Endothelial cell (in vitro differentiated cells): ENCODE results near the gene CHID1. TPM values are rescaled to one million over a fixed set of nuclear protein-coding genes. Genes with fewer than 3 reads are reported as not detected.

Experiments
- DNase-seq: peaks from one replicate; pipeline ENCODE4 v3.0.0; 2021; ENCODE audit warnings: low spot score
- H3K27ac Mint-ChIP-seq: one replicate; pipeline ENCODE4 v1.8.0; 2021; ENCODE audit warnings: mixed read lengths, inconsistent platforms; ENCODE audit not compliant: unreplicated experiment
- H3K27me3 Mint-ChIP-seq: one replicate; pipeline ENCODE4 v1.8.0; 2021; ENCODE audit warnings: mild to moderate bottlenecking, moderate library complexity, mixed read lengths, inconsistent platforms; ENCODE audit not compliant: unreplicated experiment
- H3K36me3 Mint-ChIP-seq: one replicate; pipeline ENCODE4 v1.8.0; 2021; ENCODE audit warnings: mild to moderate bottlenecking, low read depth, mixed read lengths, inconsistent platforms; ENCODE audit not compliant: unreplicated experiment
- H3K4me1 Mint-ChIP-seq: one replicate; pipeline ENCODE4 v1.8.0; 2021; ENCODE audit warnings: mild to moderate bottlenecking, mixed read lengths, inconsistent platforms; ENCODE audit not compliant: unreplicated experiment
- H3K4me3 Mint-ChIP-seq: one replicate; pipeline ENCODE4 v1.8.0; 2021; ENCODE audit warnings: mild to moderate bottlenecking, mixed read lengths, inconsistent platforms; ENCODE audit not compliant: unreplicated experiment
- H3K9me3 Mint-ChIP-seq: one replicate; pipeline ENCODE4 v1.8.0; 2021; ENCODE audit warnings: mixed read lengths, inconsistent platforms; ENCODE audit not compliant: unreplicated experiment
- total RNA-seq: library from RNA; stranded (reverse); fragmentation: NEBNext Ultra II Directional; extraction: Animal tissue kit (Norgen Biotek cat#: 25700); gene quantifications from one replicate; pipeline ENCODE4 v1.2.1, GENCODE V29; 2021; ENCODE audit not compliant: unreplicated experiment
- TF ChIP-seq, protein P1 (sequence below): fragments of 200-600 bp; sonication (generic); IDR thresholded peaks from one replicate; pipeline ENCODE4 v1.5.0; 2021; ENCODE audit warnings: antibody characterized with exemption; ENCODE audit not compliant: unreplicated experiment

The CHID1 gene
- total RNA-seq, 1 donor from 2014 or later: 69.3 TPM

DNA sequence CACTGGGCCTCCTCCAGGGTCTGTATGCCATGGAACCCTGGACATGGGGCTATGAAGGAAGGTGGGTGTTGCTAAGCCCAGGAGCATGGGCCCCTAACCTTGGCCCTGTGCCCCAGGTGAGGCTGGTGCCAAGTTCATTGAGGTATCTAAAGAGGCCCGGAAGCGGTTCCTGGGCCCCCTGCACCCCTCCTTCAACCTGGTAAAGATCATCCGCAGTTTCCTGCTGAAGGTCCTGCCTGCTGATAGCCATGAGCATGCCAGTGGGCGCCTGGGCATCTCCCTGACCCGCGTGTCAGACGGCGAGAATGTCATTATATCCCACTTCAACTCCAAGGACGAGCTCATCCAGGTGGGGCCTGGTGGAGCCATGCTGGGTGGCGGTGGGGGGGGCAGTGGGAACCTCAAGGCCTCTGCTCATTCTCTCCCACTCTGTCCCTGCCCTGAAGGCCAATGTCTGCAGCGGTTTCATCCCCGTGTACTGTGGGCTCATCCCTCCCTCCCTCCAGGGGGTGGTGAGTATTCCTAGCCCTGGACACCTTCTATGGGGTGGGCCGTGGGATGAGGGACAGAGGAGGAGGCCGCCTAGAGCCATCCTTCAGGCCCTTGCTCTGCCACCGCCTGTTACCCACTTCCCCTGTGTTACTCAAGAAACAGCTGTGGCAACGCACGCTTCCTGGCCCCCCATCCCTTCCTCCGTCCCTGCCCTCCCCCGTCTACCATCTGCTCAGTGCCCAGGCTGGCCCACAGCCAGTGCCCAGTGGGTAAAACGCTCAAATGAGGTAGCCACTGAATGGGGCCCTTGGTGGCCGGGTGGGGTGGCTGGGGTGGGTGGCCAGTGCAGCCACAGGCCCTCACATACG lies 88.9 kb downstream of the CHID1 start:
- Mint-ChIP-seq H3K27ac (no peak overlapping the region), H3K4me1 (no peaks in the 10 kb centered on the region), H3K27me3 (peaks cover 6% of the 10 kb centered on the region), H3K9me3 (no peaks in the 10 kb centered on the region), H3K4me3 (no peak overlapping the region), H3K36me3 (no peaks in the 10 kb centered on the region)
- TF ChIP-seq, protein P1, sequence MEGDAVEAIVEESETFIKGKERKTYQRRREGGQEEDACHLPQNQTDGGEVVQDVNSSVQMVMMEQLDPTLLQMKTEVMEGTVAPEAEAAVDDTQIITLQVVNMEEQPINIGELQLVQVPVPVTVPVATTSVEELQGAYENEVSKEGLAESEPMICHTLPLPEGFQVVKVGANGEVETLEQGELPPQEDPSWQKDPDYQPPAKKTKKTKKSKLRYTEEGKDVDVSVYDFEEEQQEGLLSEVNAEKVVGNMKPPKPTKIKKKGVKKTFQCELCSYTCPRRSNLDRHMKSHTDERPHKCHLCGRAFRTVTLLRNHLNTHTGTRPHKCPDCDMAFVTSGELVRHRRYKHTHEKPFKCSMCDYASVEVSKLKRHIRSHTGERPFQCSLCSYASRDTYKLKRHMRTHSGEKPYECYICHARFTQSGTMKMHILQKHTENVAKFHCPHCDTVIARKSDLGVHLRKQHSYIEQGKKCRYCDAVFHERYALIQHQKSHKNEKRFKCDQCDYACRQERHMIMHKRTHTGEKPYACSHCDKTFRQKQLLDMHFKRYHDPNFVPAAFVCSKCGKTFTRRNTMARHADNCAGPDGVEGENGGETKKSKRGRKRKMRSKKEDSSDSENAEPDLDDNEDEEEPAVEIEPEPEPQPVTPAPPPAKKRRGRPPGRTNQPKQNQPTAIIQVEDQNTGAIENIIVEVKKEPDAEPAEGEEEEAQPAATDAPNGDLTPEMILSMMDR: no peak
- no peak for DNase-seq

DNA sequence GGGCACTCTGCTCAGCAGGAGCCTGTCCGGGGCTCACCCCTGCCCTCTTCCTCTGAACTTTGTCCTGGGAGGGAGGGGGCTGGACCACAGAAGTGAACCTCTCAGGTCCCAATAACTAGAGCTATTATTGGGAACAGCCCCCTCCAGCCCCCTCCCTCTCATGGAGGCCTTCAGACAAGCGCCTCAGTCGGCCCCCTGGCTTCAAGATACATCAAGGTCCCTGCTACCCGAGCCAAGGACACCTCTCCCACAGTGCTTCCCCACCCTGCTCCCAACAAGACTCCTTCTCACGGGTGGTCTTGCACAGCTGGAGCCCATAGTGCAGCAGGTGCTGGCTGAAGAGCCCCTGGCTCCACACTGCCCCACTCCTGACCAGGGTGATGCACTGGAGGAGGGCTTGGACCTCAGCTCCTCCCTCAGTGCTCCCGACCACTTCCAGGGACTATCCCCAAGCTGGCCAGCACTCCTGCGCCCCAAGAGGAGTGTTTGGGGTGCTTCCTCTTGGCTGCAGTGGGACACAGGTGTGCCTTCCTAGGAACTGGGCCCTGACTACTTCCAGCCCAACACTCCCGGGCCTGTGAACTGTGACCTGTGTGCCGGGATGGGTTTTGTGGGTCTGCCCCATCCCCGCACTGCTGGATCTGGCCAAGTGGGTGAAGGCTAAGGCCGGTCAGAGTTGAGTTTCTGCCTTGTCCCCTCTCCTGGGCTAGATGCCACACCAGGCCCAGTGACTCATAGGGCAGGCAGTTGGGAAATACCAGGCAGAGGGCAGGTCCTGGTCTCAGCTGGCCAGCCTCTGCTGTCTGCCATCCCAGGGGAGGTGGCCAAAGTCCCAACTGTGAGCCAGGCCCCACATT lies 89.7 kb downstream of the CHID1 start:
- H3K9me3 Mint-ChIP-seq: no peaks in the 10 kb centered on the region
- DNase-seq: no peak
- H3K4me1 Mint-ChIP-seq: no peaks in the 10 kb centered on the region
- H3K4me3 Mint-ChIP-seq: peak overlapping the region; percentile 82
- H3K36me3 Mint-ChIP-seq: no peaks in the 10 kb centered on the region
- peaks cover 3% of the 10 kb centered on the region for H3K27me3 Mint-ChIP-seq
- no peak overlapping the region for H3K27ac Mint-ChIP-seq
- TF ChIP-seq, protein P1: no peak

- TF ChIP-seq, protein P1: no peak
- no peaks in the 10 kb centered on the region for H3K4me1 Mint-ChIP-seq
- no peaks in the 10 kb centered on the region for H3K9me3 Mint-ChIP-seq
- DNase-seq: peak; percentile 66
- H3K27ac Mint-ChIP-seq: no peak overlapping the region
- no peaks in the 10 kb centered on the region for H3K36me3 Mint-ChIP-seq
- H3K27me3 Mint-ChIP-seq: peaks cover 3% of the 10 kb centered on the region
- peak overlapping the region; percentile 91 for H3K4me3 Mint-ChIP-seq
Observed at GRCh38 chr11:819943-820649, 90.5 kb downstream of the CHID1 start.

DNA sequence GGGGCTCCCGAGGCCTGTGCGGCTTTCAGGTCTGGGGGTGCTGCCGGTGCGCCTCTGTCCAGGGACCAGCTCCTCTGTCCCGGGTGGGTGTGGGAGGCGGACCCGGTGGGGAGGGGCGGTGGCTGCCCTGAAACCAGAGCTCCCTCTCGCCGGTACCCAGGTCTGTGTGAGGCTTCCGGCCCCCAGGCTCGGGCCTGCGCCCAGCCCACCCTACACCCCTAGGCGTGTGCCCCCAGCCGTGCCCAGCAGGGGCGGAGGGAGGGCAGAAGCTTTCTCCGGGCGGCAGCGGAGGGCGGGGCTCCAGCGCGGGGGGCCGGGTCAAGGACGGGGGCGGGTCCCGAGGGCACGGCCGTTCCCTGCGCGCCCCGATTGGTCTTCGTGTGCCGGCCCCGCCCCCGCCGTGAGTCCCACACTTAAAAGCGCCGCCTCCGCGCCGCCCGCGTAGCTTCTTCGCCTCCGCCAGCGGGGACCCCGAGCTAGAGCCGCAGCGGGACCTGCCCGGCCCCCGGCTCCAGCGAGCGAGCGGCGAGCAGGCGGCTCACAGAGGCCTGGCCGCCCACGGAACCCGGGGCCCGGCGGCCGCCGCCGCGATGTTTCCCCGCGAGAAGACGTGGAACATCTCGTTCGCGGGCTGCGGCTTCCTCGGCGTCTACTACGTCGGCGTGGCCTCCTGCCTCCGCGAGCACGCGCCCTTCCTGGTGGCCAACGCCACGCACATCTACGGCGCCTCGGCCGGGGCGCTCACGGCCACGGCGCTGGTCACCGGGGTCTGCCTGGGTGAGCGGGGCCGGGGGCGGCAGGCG lies 91.3 kb downstream of the CHID1 start:
- peak; percentile 88 for DNase-seq
- no peak overlapping the region for H3K27ac Mint-ChIP-seq
- H3K27me3 Mint-ChIP-seq: peaks cover 3% of the 10 kb centered on the region
- H3K36me3 Mint-ChIP-seq: no peaks in the 10 kb centered on the region
- H3K4me1 Mint-ChIP-seq: no peaks in the 10 kb centered on the region
- H3K9me3 Mint-ChIP-seq: no peaks in the 10 kb centered on the region
- TF ChIP-seq, protein P1: no peak
- H3K4me3 Mint-ChIP-seq: no peak overlapping the region
